Measurements from ENCODE around the gene EDN3. TPM values are rescaled to one million over a fixed set of nuclear protein-coding genes. Genes with fewer than 3 reads are reported as not detected.

The EDN3 gene
- total and polyA plus RNA-seq, 2 of the 8 experiments (the other 6 are each of a cell fraction or from before 2014, with no cell fraction given) = 0.17 to 0.38 TPM

- TF ChIP-seq CHD7 (IDR thresholded peaks at IDR 0.05; ENCODE audit: insufficient replicate concordance, low read length) (no peak), YY1 (IDR thresholded peaks at IDR 0.05; ENCODE audit: low read depth, low read length) (no peak), BCL11A (IDR thresholded peaks at IDR 0.05; ENCODE audit: low read depth in 2 of 2, low read length in 2 of 2) (no peak), EGR1 (IDR thresholded peaks at IDR 0.05; ENCODE audit: borderline replicate concordance, low read depth, low read length) (no peak), GABPA (IDR thresholded peaks at IDR 0.05; ENCODE audit: borderline replicate concordance, insufficient read depth, low read length) (no peak), PHF8 (conservative IDR thresholded peaks at IDR 0.05; ENCODE audit: low read depth, low read length) (no peak), TAF1 (IDR thresholded peaks at IDR 0.05; ENCODE audit: low read depth, low read length) (no peak), BACH1 (IDR thresholded peaks at IDR 0.05; ENCODE audit: low read length) (no peak), NRF1 (IDR thresholded peaks at IDR 0.05; ENCODE audit: low read depth, low read length) (no peak), SP2 (IDR thresholded peaks at IDR 0.05; ENCODE audit: low read length) (no peak), RXRA (IDR thresholded peaks at IDR 0.05; ENCODE audit: insufficient read depth, low read depth, low read length) (no peak)
Observed at GRCh38 chr20:59258221-59258621, 42.2 kb upstream of the EDN3 start (continued).
